ENCODE data around the gene WDR27.
"Not testable (repeated sequence)": the region's sequence is repeated elsewhere in the genome, so short reads cannot be mapped to it uniquely, and the experiment has no call there.

WDR27 gene

DNA sequence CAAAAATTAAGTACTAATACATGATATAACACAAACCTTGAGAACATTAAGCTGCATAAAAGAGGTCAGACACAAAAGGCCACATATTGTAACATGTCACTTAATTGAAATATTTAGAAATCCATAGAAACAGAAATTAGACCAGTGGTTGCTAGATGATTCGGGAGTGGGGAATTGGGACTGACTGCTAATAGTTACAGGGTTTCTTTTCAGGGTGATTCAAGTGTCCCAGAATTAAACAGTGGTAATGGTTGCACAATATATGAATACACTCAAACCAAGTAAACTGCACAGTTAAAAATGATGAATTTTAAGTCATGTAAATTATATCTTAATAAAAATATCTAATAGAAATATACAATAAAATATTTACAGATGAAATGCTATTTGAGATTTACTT lies 174.5 kb downstream of the WDR27 start:
- Histone ChIP-seq H3K27ac (no peak overlapping the region), H3K4me2 (no peak overlapping the region), H3K4me3 (no peak overlapping the region), H3K9ac (no peak overlapping the region), H3K36me3 (no peaks in the 10 kb centered on the region), H4K20me1 (no peaks in the 10 kb centered on the region), H3K4me1 (no peaks in the 10 kb centered on the region), H3K27me3 (no peaks in the 10 kb centered on the region), H3K9me3 (no peaks in the 10 kb centered on the region)
- no peak; the same call in 1 of the 2 replicates for TF ChIP-seq Cebpa-rat (IDR thresholded peaks at IDR 0.05)

DNA sequence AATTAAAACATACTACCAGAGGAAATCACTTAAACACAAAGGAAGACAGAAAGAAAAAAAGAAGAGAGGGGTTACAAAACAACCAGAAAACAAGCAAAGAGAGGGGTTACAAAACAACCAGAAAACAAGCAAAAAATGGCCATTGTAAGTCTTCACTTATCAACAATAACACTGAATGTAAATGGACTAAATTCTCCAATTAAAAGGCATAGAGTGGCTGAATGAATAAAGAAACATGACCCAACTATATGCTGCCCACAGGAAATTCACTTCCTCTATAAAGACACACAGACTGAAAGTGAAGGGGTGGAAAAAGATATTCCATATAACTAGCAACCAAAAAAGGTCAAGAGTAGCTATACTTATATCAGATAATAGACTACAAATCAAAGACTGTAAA lies 180.0 kb downstream of the WDR27 start:
- 0 out of 2 replicates have a peak, but pooled peaks cover 12% of the 10 kb centered on the region for H3K36me3 ChIP-seq
- no peak overlapping the region for H3K4me2 ChIP-seq
- H3K27ac ChIP-seq, result no peak overlapping the region
- H3K9me3 ChIP-seq, result peaks cover 21% of the 10 kb centered on the region
- no peaks in the 10 kb centered on the region for H3K27me3 ChIP-seq
- H3K9ac ChIP-seq, result no peak overlapping the region
- no peak for TF ChIP-seq Cebpa-rat (IDR thresholded peaks at IDR 0.05)
- H3K4me1 ChIP-seq, result no peaks in the 10 kb centered on the region
- H4K20me1 ChIP-seq, result no peaks in the 10 kb centered on the region
- H3K4me3 ChIP-seq, result no peak overlapping the region

DNA sequence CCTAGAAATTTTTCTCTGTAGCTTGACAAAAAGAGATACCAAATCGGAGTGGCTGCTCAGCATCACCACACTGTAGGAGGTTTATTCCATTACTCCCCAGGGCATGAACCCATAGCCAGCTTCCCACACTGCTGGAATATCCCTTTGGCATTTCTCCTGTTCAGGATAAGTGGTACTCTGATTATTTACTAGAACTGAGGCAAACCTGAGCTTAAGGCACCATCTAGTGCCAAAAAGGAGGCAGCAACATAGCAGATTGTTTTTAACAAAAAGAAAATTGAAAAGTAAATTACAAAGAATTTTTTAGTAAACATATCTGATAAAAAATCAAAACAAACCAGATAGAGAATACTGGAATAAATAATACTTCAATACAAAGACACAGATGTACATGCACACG lies 181.7 kb downstream of the WDR27 start:
- Histone ChIP-seq H4K20me1 (no peaks in the 10 kb centered on the region), H3K27ac (no peak overlapping the region), H3K4me3 (no peak overlapping the region), H3K9me3 (peaks cover 21% of the 10 kb centered on the region), H3K9ac (no peak overlapping the region), H3K36me3 (0 out of 2 replicates have a peak, but pooled peaks cover 12% of the 10 kb centered on the region), H3K4me2 (no peak overlapping the region), H3K27me3 (no peaks in the 10 kb centered on the region), H3K4me1 (no peaks in the 10 kb centered on the region)
- TF ChIP-seq Cebpa-rat (IDR thresholded peaks at IDR 0.05), result no peak

DNA sequence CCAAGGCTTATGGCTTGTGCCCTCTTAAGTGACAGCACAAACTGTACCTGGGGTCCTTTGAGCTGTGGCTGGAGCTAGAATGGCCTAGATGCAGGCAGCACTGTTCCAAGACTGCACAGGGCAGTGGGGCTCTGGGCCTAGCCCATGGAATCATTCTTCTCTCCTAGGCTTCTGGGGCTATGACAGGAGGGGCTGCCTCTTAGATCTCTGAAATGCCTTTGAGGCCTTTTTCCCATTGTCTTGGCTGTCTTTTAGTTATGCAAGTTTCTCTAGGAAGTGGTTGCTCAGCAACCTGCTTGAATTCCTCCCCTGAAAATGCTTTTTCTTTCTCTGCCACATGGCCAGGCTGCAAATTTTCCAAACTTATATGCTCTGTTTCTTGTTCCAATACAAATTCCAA lies 183.4 kb downstream of the WDR27 start:
- no peaks in the 10 kb centered on the region for H3K4me1 ChIP-seq
- H3K27ac ChIP-seq, result no peak overlapping the region
- no peaks in the 10 kb centered on the region for H4K20me1 ChIP-seq
- no peak overlapping the region for H3K4me2 ChIP-seq
- no peak for TF ChIP-seq Cebpa-rat (IDR thresholded peaks at IDR 0.05)
- 0 out of 2 replicates have a peak, but pooled peaks cover 12% of the 10 kb centered on the region for H3K36me3 ChIP-seq
- H3K9me3 ChIP-seq, result peaks cover 21% of the 10 kb centered on the region
- no peaks in the 10 kb centered on the region for H3K27me3 ChIP-seq
- no peak overlapping the region for H3K4me3 ChIP-seq
- H3K9ac ChIP-seq, result no peak overlapping the region

GRCh38 chr6:169513478-169514193 lies 188.2 kb downstream of the WDR27 start:
- H3K9ac ChIP-seq, result no peak overlapping the region
- H3K4me3 ChIP-seq, result no peak overlapping the region
- no peak for TF ChIP-seq Cebpa-rat (IDR thresholded peaks at IDR 0.05)
- no peak overlapping the region for H3K4me2 ChIP-seq
- no peaks in the 10 kb centered on the region for H3K27me3 ChIP-seq
- 0 out of 2 replicates have a peak, but pooled peaks cover 7% of the 10 kb centered on the region for H3K36me3 ChIP-seq
- no peak overlapping the region for H3K27ac ChIP-seq
- H4K20me1 ChIP-seq, result no peaks in the 10 kb centered on the region
- H3K9me3 ChIP-seq, result peaks cover 16% of the 10 kb centered on the region
- H3K4me1 ChIP-seq, result no peaks in the 10 kb centered on the region

GRCh38 chr6:169511785-169512184 lies 190.0 kb downstream of the WDR27 start:
- H3K9me3 ChIP-seq, result peaks cover 12% of the 10 kb centered on the region

DNA sequence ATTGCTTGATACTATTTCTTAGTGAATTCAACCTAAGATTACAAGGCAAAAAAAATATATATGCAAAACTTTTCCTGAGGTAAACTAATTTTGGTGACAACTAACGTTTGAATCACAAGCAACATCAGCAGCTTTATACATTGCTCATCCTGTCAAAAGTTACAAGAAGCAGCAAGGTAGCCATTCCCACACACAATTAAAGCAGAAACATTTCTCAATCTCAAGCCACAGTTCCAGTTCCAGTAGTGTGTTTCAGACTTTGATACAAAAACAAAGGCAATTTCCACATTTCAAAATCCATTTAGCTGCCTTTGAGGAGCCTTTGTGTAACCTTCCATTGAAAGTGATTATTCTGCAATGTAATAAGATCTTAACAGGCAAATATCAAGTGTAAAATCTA lies 191.0 kb downstream of the WDR27 start:
- Histone ChIP-seq H3K27ac (no peak overlapping the region), H3K4me3 (no peak overlapping the region), H3K9me3 (peaks cover 12% of the 10 kb centered on the region), H3K27me3 (no peaks in the 10 kb centered on the region), H4K20me1 (no peaks in the 10 kb centered on the region), H3K4me2 (no peak overlapping the region), H3K36me3 (no peaks in the 10 kb centered on the region), H3K4me1 (no peaks in the 10 kb centered on the region), H3K9ac (no peak overlapping the region)
- TF ChIP-seq Cebpa-rat (IDR thresholded peaks at IDR 0.05), result no peak

More at GRCh38 chr6:169511785-169512184, 190.0 kb downstream of the WDR27 start:
- not testable (repeated sequence) for H3K27ac ChIP-seq, H3K4me3 ChIP-seq, H4K20me1 ChIP-seq, H3K4me1 ChIP-seq, H3K27me3 ChIP-seq, H3K36me3 ChIP-seq, H3K4me2 ChIP-seq, H3K9ac ChIP-seq

DNA sequence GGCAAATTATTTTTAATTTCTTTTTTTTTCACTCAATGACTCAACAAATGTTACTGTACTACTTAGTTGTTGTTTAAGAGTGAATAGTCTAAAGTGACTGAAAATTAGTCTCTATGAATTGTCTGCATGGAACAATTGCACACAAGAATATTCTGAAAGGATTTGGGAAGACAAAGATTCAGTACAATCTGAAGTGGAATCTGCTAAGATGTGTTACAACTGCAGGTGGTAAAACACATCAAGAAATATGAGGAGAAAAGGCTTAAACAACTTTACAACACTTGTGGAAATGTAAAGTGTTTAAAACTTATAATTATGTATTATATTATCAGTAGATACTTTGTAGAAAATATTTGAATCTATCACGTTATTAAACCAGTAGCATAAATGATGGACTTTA lies 193.4 kb downstream of the WDR27 start:
- no peak overlapping the region for H3K27ac ChIP-seq
- TF ChIP-seq Cebpa-rat (IDR thresholded peaks at IDR 0.05), result no peak
- H4K20me1 ChIP-seq, result no peaks in the 10 kb centered on the region
- no peak overlapping the region for H3K9ac ChIP-seq
- no peak overlapping the region for H3K4me2 ChIP-seq
- H3K36me3 ChIP-seq, result no peaks in the 10 kb centered on the region
- no peaks in the 10 kb centered on the region for H3K27me3 ChIP-seq
- peaks cover 12% of the 10 kb centered on the region for H3K9me3 ChIP-seq
- H3K4me1 ChIP-seq, result no peaks in the 10 kb centered on the region
- H3K4me3 ChIP-seq, result no peak overlapping the region

- TF ChIP-seq Cebpa-rat (IDR thresholded peaks at IDR 0.05), result no peak
- H3K4me3 ChIP-seq, result no peak overlapping the region
- H3K27ac ChIP-seq, result no peak overlapping the region
- peaks cover 8% of the 10 kb centered on the region for H3K9me3 ChIP-seq
- no peaks in the 10 kb centered on the region for H3K4me1 ChIP-seq
- H3K27me3 ChIP-seq, result no peaks in the 10 kb centered on the region; the same call in 1 of the 2 replicates
- no peak overlapping the region for H3K4me2 ChIP-seq
- H3K36me3 ChIP-seq, result peaks cover 9% of the 10 kb centered on the region; the same call in 1 of the 2 replicates
- no peak overlapping the region for H3K9ac ChIP-seq
- H4K20me1 ChIP-seq, result no peaks in the 10 kb centered on the region
These were observed 198.2 kb downstream of the WDR27 start for GRCh38 chr6:169503422-169504152.

GRCh38 chr6:169502445-169502844 lies 199.4 kb downstream of the WDR27 start:
- no peak overlapping the region for H3K27ac ChIP-seq
- no peak overlapping the region for H3K9ac ChIP-seq
- no peak overlapping the region for H3K4me2 ChIP-seq
- peaks cover 9% of the 10 kb centered on the region; the same call in 1 of the 2 replicates for H3K36me3 ChIP-seq
- H3K4me1 ChIP-seq, result no peaks in the 10 kb centered on the region
- H3K4me3 ChIP-seq, result no peak overlapping the region
- H3K27me3 ChIP-seq, result no peaks in the 10 kb centered on the region; the same call in 1 of the 2 replicates
- H4K20me1 ChIP-seq, result no peaks in the 10 kb centered on the region
- no peaks in the 10 kb centered on the region for H3K9me3 ChIP-seq
- no peak for TF ChIP-seq Cebpa-rat (IDR thresholded peaks at IDR 0.05)

Measured in BLaER1 (cell line).